ENCODE measurements around the gene ZNF638.

DNA sequence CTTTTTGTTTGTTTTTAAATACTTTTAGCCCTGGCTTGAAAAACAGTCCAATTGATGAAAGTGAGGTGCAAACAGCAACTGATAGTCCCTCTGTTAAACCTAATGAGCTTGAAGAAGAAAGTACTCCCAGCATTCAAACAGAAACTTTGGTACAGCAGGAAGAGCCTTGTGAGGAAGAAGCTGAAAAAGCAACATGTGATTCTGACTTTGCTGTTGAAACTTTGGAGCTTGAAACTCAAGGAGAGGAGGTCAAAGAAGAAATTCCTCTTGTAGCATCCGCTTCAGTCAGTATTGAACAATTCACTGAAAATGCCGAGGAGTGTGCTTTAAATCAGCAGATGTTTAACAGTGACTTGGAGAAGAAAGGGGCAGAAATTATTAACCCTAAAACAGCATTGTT is 91.2 kb downstream of the ZNF638 start:
- TF ChIP-seq, protein P1, sequence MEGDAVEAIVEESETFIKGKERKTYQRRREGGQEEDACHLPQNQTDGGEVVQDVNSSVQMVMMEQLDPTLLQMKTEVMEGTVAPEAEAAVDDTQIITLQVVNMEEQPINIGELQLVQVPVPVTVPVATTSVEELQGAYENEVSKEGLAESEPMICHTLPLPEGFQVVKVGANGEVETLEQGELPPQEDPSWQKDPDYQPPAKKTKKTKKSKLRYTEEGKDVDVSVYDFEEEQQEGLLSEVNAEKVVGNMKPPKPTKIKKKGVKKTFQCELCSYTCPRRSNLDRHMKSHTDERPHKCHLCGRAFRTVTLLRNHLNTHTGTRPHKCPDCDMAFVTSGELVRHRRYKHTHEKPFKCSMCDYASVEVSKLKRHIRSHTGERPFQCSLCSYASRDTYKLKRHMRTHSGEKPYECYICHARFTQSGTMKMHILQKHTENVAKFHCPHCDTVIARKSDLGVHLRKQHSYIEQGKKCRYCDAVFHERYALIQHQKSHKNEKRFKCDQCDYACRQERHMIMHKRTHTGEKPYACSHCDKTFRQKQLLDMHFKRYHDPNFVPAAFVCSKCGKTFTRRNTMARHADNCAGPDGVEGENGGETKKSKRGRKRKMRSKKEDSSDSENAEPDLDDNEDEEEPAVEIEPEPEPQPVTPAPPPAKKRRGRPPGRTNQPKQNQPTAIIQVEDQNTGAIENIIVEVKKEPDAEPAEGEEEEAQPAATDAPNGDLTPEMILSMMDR (conservative IDR thresholded peaks at IDR 0.05; ENCODE audit: low read length), result no peak
- TF ChIP-seq EZH2phosphoT487 (IDR thresholded peaks at IDR 0.05; ENCODE audit: borderline replicate concordance), result no peak

Measured in Loucy (cell line).